Upper lobe of left lung (tissue), 4 donors: Measurements from ENCODE around the gene GTF2A1.

Experiments
- EP300 ChIP-seq, 4 donors: sonication (generic); formaldehyde crosslinking; IDR thresholded peaks; one replicate each; pipeline ENCODE4 v1.5.1; 2017; ENCODE audit warnings: antibody characterized with exemption in 4 of 4, control low read depth in 2 of 4
- POLR2A ChIP-seq, 4 donors: fragments of 450-650 bp; IDR thresholded peaks; one replicate each; pipeline ENCODE4 v1.5.1; 2016 to 2017; ENCODE audit warnings: antibody characterized with exemption in 4 of 4, mild to moderate bottlenecking in 2 of 4
- POLR2AphosphoS5 ChIP-seq, 2 donors: sonication (generic); formaldehyde crosslinking; IDR thresholded peaks; one replicate each; pipeline ENCODE4 v1.5.1; 2017; ENCODE audit warnings: antibody characterized with exemption in 2 of 2
- TF ChIP-seq, protein P1 (sequence below), 6 experiments: fragments of 450-650 bp in 4 of 6; fragments of 200-600 bp in 2 of 6; sonication (generic) in 2 of 6; IDR thresholded peaks; one replicate each; pipeline ENCODE4 v1.5.1; 2016 to 2019; ENCODE audit warnings: antibody characterized with exemption in 6 of 6

- TF ChIP-seq POLR2AphosphoS5 (IDR thresholded peaks at IDR 0.05): no peak
- TF ChIP-seq, protein P1, sequence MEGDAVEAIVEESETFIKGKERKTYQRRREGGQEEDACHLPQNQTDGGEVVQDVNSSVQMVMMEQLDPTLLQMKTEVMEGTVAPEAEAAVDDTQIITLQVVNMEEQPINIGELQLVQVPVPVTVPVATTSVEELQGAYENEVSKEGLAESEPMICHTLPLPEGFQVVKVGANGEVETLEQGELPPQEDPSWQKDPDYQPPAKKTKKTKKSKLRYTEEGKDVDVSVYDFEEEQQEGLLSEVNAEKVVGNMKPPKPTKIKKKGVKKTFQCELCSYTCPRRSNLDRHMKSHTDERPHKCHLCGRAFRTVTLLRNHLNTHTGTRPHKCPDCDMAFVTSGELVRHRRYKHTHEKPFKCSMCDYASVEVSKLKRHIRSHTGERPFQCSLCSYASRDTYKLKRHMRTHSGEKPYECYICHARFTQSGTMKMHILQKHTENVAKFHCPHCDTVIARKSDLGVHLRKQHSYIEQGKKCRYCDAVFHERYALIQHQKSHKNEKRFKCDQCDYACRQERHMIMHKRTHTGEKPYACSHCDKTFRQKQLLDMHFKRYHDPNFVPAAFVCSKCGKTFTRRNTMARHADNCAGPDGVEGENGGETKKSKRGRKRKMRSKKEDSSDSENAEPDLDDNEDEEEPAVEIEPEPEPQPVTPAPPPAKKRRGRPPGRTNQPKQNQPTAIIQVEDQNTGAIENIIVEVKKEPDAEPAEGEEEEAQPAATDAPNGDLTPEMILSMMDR (IDR thresholded peaks at IDR 0.05): no peak
- no peak for TF ChIP-seq POLR2A (IDR thresholded peaks at IDR 0.05)
- TF ChIP-seq EP300 (IDR thresholded peaks at IDR 0.05): no peak
These were observed 88.3 kb downstream of the GTF2A1 start for GRCh38 chr14:81132468-81132867.
